ENCODE results near the gene NPVF.

DNA sequence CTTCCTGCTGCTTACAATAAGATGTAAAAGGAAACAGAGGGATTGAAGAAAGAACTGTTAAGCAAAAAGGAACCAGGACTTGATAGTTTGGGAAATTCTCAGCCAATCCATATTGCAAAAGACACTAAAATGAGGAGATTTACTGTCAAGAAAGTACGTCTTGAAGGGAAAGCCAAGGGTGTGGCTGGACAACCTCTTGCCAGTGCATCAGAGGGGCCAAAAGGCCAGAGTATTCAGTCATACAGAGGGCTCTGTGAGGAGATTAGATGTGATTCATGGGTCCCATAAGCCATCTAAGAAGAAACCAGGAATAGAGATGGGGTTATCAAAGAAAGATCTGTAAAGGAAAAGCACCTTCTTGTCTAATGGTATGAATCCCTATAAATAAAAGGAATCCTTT is 25.4 kb upstream of the NPVF start:
- TF ChIP-seq POLR2A (IDR thresholded peaks at IDR 0.05): no peak
- TF ChIP-seq, protein P1, sequence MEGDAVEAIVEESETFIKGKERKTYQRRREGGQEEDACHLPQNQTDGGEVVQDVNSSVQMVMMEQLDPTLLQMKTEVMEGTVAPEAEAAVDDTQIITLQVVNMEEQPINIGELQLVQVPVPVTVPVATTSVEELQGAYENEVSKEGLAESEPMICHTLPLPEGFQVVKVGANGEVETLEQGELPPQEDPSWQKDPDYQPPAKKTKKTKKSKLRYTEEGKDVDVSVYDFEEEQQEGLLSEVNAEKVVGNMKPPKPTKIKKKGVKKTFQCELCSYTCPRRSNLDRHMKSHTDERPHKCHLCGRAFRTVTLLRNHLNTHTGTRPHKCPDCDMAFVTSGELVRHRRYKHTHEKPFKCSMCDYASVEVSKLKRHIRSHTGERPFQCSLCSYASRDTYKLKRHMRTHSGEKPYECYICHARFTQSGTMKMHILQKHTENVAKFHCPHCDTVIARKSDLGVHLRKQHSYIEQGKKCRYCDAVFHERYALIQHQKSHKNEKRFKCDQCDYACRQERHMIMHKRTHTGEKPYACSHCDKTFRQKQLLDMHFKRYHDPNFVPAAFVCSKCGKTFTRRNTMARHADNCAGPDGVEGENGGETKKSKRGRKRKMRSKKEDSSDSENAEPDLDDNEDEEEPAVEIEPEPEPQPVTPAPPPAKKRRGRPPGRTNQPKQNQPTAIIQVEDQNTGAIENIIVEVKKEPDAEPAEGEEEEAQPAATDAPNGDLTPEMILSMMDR (IDR thresholded peaks at IDR 0.05): no peak
